ENCODE data around the gene SLC9A7.
A peak's percentile ranks its signal among the peaks of the same experiment; 100 is the strongest.

SLC9A7 gene

GRCh38 chrX:46573331-46573891 lies 185.5 kb downstream of the SLC9A7 start, which contains the start of gene CHST7:
TSS of gene CHST7 (plus strand) at chrX:46573765. CDS start at chrX:46573932, 167 bp downstream.
- peak; percentile 78 for DNase-seq (ENCODE audit: low spot score)

GRCh38 chrX:46572340-46572936 lies 186.5 kb downstream of the SLC9A7 start:
- peak; percentile 71 for DNase-seq (ENCODE audit: low spot score)

- no peak for DNase-seq (ENCODE audit: low spot score)
Measured at GRCh38 chrX:46571423-46572339, 187.2 kb downstream of the SLC9A7 start.

GRCh38 chrX:46569621-46570020 lies 189.3 kb downstream of the SLC9A7 start:
- no peak for DNase-seq (ENCODE audit: low spot score)

GRCh38 chrX:46567388-46567787 lies 191.5 kb downstream of the SLC9A7 start:
- no peak for DNase-seq (ENCODE audit: low spot score)

GRCh38 chrX:46561824-46562657 lies 196.9 kb downstream of the SLC9A7 start:
- peak; percentile 75 for DNase-seq (ENCODE audit: low spot score)

- DNase-seq (ENCODE audit: low spot score) = no peak
Measured at GRCh38 chrX:46559062-46559461, 199.9 kb downstream of the SLC9A7 start.

GRCh38 chrX:46554942-46555341 lies 204.0 kb downstream of the SLC9A7 start:
- peak; percentile 27 for DNase-seq (ENCODE audit: low spot score)

GRCh38 chrX:46553935-46554334 lies 205.0 kb downstream of the SLC9A7 start:
- no peak for DNase-seq (ENCODE audit: low spot score)

GRCh38 chrX:46551494-46552128 lies 207.3 kb downstream of the SLC9A7 start:
- DNase-seq (ENCODE audit: low spot score) = no peak

GRCh38 chrX:46549914-46550313 lies 209.0 kb downstream of the SLC9A7 start:
- no peak for DNase-seq (ENCODE audit: low spot score)

Measured in NAMALWA (cell line).